ENCODE data around the gene NCAM1. TPM values are rescaled to one million over a fixed set of nuclear protein-coding genes. Genes with fewer than 3 reads are reported as not detected.
A peak's percentile ranks its signal among the peaks of the same experiment; 100 is the strongest.

The NCAM1 gene
- total RNA-seq, 1 donor from 2014 or later: 27.3 TPM

- Mint-ChIP-seq H3K9me3 (ENCODE audit: low read depth) (no peaks in the 10 kb centered on the region), H3K27me3 (peaks cover 21% of the 10 kb centered on the region)
- TF ChIP-seq CTCF (IDR thresholded peaks at IDR 0.05; ENCODE audit: unreplicated experiment): no peak
Observed at GRCh38 chr11:113083571-113083970, 122.4 kb downstream of the NCAM1 start.

GRCh38 chr11:113084297-113084696 lies 123.1 kb downstream of the NCAM1 start:
- Mint-ChIP-seq H3K9me3 (ENCODE audit: low read depth) (no peaks in the 10 kb centered on the region), H3K4me1 (ENCODE audit: low read depth) (peaks cover 23% of the 10 kb centered on the region), H3K36me3 (ENCODE audit: insufficient read depth) (peaks cover 1% of the 10 kb centered on the region), H3K4me3 (ENCODE audit: low read depth) (no peak overlapping the region), H3K27me3 (peaks cover 21% of the 10 kb centered on the region), H3K27ac (no peak overlapping the region)
- no peak for DNase-seq (ENCODE audit: low spot score, unreplicated experiment)
- TF ChIP-seq CTCF (IDR thresholded peaks at IDR 0.05; ENCODE audit: unreplicated experiment): no peak

More at GRCh38 chr11:113083571-113083970, 122.4 kb downstream of the NCAM1 start:
- DNase-seq (ENCODE audit: low spot score, unreplicated experiment): no peak
- Mint-ChIP-seq H3K4me3 (ENCODE audit: low read depth) (no peak overlapping the region), H3K27ac (no peak overlapping the region), H3K36me3 (ENCODE audit: insufficient read depth) (peaks cover 1% of the 10 kb centered on the region), H3K4me1 (ENCODE audit: low read depth) (peaks cover 23% of the 10 kb centered on the region)

GRCh38 chr11:113085446-113085845 lies 124.2 kb downstream of the NCAM1 start:
- Mint-ChIP-seq H3K4me3 (ENCODE audit: low read depth) (no peak overlapping the region), H3K9me3 (ENCODE audit: low read depth) (no peaks in the 10 kb centered on the region)

GRCh38 chr11:113087706-113088105 lies 126.5 kb downstream of the NCAM1 start:
- Mint-ChIP-seq H3K27ac (peak overlapping the region; percentile 43), H3K9me3 (ENCODE audit: low read depth) (no peaks in the 10 kb centered on the region)

More at GRCh38 chr11:113085446-113085845, 124.2 kb downstream of the NCAM1 start:
- peaks cover 26% of the 10 kb centered on the region for H3K27me3 Mint-ChIP-seq
- TF ChIP-seq CTCF (IDR thresholded peaks at IDR 0.05; ENCODE audit: unreplicated experiment): no peak
- DNase-seq (ENCODE audit: low spot score, unreplicated experiment): no peak
- H3K27ac Mint-ChIP-seq: no peak overlapping the region
- H3K36me3 Mint-ChIP-seq (ENCODE audit: insufficient read depth): peaks cover 1% of the 10 kb centered on the region
- peaks cover 23% of the 10 kb centered on the region for H3K4me1 Mint-ChIP-seq (ENCODE audit: low read depth)

GRCh38 chr11:113090716-113091480 lies 129.7 kb downstream of the NCAM1 start:
- no peak overlapping the region for H3K4me3 Mint-ChIP-seq (ENCODE audit: low read depth)
- no peaks in the 10 kb centered on the region for H3K36me3 Mint-ChIP-seq (ENCODE audit: insufficient read depth)
- H3K9me3 Mint-ChIP-seq (ENCODE audit: low read depth): no peaks in the 10 kb centered on the region
- H3K27ac Mint-ChIP-seq: no peak overlapping the region
- no peak for TF ChIP-seq CTCF (IDR thresholded peaks at IDR 0.05; ENCODE audit: unreplicated experiment)
- peaks cover 28% of the 10 kb centered on the region for H3K27me3 Mint-ChIP-seq
- peaks cover 54% of the 10 kb centered on the region for H3K4me1 Mint-ChIP-seq (ENCODE audit: low read depth)
- DNase-seq (ENCODE audit: low spot score, unreplicated experiment): no peak

More at GRCh38 chr11:113087706-113088105, 126.5 kb downstream of the NCAM1 start:
- no peaks in the 10 kb centered on the region for H3K36me3 Mint-ChIP-seq (ENCODE audit: insufficient read depth)
- H3K27me3 Mint-ChIP-seq: peaks cover 38% of the 10 kb centered on the region
- peaks cover 34% of the 10 kb centered on the region for H3K4me1 Mint-ChIP-seq (ENCODE audit: low read depth)
- no peak for DNase-seq (ENCODE audit: low spot score, unreplicated experiment)
- TF ChIP-seq CTCF (IDR thresholded peaks at IDR 0.05; ENCODE audit: unreplicated experiment): no peak
- no peak overlapping the region for H3K4me3 Mint-ChIP-seq (ENCODE audit: low read depth)

Data from progenitor cell of endocrine pancreas (in vitro differentiated cells).